HG03432 (cell line): ENCODE measurements around the gene CIRBP.

ENCODE experiments used
- ATAC-seq: cut with Tn5 transposase; IDR thresholded peaks from one replicate; pipeline ENCODE4 v1.9.1; 2021; ENCODE audit warnings: mild to moderate bottlenecking, moderate library complexity; ENCODE audit not compliant: unreplicated experiment

CIRBP gene

DNA sequence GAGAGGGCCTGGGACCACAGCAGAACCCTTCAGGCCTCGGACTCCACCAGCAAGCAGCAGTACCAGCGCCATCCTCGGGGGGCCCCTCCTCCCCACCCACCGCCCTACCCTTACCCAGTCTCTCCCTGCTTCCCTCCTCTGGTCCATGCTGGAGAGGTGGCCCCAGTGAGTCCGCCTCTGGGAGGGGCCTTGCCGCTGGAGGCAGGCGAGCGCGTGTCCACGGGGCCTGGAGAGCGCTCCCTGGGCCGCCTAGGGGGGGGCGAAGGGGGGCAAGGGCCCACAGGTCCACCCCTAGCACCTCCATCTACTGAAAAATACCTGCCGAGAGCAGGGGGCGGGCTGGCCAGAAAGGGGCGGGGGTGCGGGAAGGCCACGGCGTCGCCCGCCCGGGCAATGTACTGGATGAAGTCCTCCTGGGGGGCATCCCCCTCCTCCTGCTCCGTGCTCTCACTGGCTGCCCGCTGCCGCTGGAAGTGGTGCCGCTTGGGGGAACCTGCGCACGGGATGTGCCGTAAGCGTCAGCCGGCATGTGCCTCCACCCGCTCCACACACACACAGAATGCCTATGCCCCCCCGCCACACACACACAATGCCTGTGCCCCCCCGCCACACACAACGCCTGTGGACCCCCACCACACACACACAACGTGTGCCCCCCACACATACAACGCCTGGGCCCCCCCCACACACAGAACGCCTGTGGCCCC, 38.2 kb upstream of the CIRBP start:
- no peak for ATAC-seq

DNA sequence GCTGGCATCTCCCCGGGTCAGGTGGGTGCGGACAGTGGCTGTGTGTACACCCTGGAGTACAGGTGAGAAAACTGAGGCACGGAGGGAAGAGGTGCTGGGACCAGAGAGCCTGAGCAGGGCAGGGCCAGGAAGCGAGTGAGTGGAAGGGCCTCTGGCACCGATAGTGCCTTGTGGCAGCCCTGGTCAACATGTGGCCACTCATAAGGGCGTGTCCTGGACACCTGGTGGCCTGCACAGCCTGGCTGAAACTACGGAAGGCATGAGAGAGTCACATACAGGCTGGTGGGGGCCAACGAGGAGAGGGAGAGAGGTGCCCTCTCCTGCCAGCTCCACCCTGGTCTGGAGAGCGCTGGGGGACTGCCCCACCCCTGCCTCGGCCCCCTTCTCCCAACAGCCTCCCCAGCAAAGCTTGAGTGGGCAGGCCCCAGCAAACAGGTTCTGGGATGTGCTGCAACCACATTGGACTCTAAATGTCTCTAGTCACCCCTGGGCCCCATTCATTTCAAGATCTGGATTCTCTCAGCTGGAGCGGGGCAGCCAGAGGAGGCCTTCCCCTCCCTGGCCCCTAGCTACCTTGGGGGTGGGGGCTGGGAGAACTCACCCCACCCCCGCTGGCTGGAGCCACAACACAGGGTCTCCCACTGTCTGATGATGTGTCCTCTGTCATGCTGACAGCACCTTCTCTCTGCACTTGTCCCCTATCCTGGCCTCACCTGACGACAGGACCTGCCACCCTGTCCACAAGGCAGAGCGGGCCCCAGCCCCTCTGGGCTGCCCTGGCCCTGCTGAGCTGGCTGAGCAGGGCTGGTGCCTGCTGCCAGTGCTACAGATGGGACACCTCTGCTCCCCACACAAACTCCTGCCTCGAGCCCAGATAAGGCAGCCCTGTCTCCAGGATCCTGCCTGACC, 37.1 kb upstream of the CIRBP start:
- no peak for ATAC-seq

DNA sequence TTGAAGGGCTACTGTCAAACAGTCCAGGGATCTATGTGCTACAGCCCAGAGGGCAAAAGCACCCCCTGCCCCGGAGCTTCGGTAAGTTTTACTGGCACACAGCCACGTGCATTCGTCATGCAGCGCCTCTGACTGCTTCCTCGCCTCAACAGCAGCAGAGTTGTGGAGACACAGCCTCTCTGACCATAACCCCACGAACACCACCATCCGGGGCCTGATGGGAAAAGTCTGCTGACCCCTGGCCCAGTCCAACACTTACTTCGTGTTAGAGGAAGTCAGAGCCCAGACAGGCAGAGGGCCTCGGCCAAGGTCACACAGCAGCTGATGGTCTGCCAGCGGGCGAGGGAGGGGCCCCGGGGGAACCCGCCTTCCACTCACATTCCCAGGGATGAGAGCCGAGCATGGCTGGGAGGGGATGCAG, 36.5 kb upstream of the CIRBP start:
- no peak for ATAC-seq

DNA sequence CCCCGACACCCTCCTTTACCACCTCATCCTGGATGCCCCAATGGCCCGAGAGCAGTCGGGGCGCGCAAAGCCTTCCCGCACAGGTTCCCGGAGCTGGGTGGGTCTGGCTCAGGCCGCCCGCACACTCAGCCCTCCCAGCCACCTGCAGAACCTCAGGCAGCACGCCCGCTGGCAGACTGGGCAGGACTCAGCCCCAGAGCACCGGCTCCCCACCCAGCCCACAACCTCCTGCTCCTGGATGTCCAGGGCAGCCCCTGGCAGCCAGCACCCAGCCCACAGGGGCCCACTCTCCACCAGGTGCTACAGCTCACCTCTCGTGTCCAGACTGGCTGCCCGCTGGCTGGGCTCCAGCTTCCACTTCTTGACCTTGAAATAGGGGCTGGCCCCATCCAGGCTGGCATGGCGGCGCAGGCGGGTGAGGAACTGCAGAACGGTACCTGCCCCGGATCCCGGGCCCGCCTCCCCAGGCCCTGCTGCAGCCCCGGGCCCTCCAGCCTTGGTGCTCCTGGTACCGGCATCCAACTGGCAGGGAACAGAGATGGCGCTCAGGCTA, 35.9 kb upstream of the CIRBP start:
- ATAC-seq = no peak

DNA sequence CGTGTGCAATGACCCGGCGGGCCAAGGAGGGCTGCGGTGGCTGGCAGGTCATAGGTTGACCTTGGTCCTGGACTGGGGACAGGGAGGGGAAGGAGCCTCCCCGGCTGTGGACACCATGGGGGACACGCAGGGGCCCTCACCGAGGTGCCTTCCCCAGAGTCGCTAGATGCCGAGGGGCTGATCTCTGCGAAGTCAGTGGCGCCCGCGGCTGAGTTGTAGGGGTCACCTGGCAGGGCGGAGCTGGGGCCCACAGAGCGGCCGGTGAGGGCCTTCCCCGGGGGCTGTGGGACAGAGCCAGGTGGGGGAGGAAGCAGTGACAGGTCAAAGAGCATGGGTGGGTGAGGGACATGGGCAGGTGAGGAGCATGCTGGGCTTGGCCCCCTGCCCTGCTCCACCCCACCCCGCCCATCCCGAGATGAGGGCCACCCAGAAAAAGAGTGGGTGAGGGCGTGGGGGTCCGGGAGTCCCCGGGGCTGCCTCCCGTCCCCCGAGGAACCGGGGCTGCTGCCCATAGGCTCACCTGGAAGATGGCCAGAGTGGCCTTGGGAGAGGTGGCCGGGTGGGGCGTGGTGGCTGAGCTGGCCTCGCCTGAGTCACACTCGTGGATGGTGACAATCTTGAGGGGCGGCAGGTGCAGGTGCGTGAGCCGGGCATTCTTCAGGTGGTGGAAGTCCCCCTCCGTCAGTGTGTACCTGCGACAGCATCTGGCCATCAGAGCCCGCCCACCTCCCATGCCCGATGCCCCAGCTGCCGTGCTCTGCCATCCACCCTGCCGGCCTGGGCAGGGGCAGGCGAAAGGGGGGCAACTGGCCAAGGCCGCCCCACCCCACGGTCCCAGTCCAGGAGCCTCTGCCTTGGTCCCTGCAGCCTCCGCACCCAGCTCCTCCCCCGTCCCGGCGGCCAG, 34.8 kb upstream of the CIRBP start:
- ATAC-seq = no peak

DNA sequence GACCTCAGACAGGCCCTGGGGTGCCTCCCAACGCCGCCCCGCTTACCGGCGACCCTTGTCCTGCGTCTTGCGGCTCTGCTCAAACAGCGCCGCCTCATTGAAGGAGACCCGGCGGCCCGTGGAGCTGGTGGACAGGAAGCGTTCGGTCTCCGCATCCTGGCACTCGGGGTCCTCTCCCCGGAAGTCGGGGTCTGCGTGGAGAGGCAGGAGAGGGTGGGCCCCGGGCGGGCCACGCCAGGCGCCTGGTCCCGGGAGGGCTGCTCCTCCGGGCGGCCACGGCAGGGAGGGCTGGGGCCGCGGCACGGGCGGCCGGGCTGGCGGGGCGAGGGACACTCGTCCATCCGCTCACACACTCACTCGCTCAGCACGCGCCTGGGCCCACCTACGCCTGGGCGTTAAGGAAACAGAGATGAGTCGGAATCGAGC, 34.2 kb upstream of the CIRBP start:
- no peak for ATAC-seq

DNA sequence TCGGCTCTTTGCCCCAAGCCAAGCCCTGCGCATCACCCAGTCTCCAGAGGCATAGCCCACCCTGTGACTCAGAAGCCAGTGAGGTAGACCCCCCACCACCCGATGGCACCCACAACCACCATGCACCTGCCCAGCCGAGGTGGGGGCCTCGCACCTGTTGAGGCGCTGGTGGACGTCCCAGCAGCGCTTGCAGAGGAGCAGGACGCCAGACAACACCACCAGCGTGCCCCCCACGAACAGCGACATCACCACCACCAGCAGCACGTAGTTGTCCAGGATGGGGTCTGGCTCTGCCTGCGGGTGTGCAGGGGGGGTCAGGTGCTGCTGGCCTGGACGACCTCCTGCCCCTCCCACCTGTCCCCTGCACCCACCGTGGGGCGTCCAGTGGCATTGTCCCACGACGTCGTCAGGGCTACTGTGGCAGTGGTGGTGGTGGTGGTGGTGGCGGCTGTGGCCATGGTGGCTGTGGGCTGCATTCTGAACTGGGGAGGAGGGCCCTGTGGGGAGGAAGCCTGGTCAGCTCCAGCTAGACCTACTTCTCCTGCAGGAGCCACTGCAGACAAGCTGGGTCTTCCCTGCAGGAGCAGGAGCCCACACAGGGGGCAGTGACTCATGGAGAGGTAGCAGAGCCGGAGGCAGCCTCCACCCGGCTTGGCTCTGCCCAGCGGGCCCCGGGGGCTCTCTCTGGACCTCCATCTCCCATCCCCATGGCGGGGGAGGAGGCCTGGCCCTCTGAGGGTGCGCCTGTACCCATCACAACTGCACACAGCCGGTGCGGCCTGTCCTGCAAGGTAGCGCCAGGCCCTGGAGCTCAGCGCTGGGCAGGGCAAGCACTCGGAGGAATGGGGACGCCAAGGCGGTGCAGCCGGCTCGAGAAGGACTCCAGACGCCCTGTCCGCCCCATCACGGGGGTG, 33.2 kb upstream of the CIRBP start:
- ATAC-seq = no peak

DNA sequence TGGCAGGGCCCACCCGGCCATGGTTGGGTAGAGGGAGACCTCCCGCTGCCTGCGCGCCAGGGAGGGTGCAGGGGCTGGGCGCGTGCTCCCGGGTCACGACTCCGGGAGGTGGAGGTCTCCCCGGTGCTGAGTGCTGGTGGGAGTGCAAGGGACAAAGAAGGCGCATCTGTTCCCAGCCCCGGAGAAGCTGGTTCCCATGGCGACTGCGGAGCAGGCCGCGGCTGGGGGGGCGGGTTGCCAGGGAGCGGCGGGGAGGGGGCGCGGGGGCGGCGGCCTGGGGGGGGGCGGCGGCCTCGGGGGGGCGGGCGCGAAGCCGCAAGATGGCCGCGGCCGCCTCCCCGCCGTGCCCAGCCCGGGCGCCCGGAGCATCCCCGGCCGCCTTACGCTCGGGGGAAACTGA, 32.6 kb upstream of the CIRBP start:
- no peak for ATAC-seq

DNA sequence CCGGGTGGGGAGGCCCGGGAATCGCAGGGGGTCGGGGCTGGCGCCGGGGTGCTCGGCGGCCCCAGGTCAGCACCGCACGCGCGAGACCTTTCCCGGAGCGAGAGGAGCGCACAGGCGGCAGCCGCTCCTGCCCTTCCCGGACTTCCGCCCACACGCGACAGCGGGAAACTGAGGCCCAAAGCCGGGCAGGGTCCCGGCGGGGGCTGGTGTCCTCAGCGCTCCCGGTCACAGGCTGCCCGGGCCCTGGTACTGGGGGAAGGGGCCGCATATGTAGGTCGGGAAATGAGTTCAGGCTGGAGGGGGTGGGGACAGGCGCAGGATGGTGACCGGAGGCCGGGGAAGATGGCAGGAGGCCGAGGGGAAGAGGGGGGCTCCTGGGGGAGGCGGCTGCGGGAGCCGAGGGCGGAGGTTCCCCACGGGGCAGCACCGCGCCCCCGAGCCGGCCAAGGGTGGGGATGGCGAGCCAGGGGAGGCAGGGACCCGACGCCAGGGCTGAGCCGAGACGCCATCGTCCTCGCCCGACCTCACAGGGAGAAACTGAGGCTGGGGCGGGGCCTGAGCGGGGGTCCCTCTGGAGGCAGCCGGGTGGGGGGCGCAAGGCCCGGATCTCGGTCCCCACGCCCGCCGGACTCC, 32.0 kb upstream of the CIRBP start:
- no peak for ATAC-seq

DNA sequence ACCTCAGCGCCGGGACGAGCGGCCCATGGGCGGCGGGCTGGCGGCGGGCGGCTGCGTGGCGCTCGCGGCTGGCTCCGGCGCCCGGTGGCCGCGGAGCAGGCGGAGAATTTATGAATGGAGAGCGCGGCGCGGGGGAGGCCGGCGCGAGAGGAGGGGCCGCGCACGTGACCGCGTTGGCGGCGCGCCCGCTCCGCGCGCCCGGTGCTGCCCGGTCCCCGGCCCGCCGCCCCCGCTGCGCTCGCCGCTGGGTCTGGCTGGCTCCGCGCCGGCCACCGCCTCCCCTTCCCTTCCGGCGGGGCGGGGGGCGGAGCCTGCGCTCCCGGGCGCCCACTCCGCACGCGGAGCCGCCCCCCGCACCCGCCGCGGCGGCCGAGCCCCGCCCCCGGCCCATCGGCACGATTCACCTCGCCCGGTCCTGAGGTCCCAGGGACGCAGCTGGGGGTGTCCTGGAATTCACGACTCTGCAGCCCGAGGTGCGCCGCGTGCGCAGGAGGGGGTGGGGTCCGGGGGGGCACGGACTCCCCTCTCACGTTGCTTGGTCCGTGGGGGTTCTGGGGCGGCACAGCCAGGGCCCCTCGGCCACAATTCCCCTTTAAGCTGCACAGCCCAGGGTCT, 31.3 kb upstream of the CIRBP start, which contains the start of gene CBARP:
TSS of gene CBARP (minus strand) at position 252 of the 615 bp plus-strand sequence. CDS start 1,905 bp downstream, outside the sequence.
- no peak for ATAC-seq

DNA sequence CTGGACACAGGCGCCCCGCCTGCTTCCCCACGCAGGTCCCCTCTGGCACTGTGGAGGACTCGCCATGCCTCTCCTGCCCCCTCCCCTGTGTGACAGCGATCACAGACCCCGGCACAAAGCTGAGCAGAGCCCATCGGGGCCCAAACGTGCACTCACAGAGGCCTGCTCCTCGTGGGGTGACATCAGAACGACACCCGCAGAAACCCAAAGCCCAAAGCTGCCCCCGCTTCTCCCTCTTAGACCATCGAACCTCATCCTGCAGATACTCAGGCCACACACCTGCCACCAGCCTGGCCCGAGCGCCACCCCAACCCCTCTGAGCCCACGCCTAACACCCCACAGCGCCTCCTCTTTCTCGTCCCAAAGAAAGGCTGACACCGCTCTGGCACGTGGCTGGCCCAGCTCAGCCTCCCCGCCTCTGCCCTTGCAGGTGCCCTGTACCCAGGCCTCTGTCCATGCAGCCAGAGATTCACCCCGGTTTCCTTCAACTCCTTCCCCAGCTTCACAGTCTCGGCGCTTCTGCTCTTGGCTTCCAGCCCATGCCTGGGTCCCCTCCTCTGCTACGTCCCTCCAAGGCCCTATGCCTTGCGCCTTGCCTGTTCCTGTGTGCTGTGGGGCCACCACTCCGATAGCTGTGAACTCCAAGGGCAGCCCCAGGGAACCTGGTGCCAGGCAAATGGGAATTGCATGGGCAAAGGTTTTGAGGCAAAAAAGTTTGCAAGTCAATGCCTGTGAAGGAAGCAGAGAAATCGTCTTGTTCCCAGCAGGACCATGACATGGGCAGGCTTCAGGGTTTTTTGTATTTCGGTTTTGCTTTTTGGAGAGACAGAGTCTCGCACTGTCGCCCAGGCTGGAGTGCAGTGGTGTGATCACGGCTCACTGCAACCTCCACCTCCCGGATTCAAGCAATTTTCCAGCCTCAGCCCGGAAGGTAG, 30.5 kb upstream of the CIRBP start:
- ATAC-seq = no peak

DNA sequence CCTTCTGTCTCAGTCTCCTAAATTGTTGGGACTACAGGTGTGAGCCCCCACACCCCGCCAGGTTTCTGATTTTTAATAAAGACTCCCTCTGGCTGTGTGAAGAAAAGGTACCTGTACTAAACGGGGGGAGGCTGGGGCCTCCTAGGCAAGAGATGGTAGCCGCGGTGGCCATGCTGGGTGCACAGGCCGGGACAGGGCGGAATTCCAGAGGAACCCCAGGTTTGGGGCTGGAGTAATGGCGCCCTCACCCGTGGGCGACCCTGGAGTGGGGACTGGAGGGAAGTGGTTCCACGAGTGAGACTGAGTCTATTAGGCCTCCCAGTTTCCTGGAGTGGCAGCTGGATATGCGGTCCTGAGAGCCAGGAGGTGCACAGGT, 29.7 kb upstream of the CIRBP start:
- ATAC-seq = no peak

DNA sequence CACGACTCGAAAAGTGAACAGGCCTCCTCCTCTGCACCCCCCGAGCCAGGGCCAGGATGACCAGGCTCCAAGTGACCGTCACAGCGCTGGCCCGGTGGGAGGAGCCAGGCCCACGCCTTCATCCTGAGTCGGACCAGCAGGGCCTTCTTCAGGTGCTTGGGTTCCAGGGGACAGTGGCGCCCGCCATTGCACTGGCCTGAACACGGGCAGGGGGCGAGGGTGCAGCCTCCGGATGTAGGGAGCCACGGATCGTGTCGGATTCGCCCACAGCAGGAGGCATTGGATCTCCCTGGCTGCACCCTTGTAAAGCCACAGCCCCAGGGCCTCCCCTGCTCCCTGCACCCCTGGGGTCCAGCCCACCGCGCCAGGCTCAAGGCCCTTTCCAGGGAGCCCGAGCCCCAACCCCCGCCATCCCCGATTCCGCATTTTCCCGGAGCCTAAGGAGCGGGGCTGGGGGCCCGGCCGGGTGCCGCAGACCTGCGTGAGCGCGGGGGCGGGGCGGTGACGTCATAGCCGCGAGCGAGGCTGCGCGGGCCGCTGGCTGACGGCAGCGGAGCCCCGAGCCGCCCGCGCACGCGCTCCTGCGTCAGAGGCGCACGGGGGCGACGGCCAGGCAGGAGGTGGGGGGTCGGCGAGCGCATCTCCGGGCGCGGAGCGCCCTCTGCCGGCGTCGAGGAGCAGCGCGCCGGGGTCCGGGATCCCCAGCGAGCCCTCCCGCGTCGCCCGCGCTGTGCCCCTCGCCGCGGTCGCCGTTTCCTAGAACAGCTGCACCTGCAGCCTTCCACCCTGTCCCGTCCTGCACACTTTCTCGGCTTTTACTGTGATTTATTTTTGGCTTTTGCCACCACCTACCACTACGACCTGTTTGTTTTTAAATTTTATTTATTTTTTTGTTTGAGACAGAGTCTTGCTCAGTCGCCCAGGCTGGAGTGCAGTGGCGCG, 29.1 kb upstream of the CIRBP start:
- peak; percentile 28 for ATAC-seq

DNA sequence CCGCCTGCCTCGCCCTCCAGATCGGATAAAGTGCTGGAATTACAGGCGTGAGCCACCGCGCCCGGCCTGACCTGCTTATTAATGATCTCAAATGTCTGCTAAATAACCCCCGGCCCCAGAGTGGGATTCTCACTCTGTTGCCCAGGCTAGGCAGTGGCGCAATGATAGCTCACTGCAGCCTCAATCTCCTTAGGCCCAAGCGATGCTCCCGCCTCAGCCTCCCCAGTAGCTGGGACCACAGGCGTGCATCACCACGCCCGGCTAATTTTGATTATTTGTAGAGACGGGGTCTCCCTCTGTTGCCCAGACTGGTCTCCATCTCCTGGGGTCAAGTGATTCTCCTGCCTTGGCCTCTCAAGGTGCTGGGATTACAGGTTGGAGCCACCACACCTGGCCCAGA, 28.2 kb upstream of the CIRBP start:
- ATAC-seq = no peak

DNA sequence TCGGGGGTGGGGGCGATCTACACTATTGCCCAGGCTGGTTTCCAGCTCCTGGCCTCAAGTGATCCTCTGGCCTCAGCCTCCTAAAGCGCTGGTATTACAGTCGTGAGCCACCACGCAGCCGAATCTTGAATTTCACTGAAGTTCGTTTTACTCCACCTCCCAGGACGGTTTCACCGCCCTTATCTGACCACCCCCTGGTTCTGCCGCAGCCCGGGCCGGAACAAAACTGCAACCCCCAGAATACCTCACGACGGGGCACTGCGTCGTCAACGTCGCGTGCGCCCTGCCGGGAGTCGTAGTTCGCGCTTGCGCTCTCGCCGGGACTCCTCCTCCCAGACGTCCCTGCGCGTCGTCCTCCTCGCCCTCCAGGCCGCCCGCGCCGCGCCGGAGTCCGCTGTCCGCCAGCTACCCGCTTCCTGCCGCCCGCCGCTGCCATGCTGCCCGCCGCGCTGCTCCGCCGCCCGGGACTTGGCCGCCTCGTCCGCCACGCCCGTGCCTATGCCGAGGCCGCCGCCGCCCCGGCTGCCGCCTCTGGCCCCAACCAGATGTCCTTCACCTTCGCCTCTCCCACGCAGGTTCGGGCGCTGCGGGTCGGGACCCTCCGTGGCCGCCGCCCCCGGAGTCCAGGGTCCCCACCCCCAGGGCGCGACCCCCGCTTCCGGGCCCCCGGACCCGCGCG, 27.6 kb upstream of the CIRBP start, which contains the start of gene ATP5F1D:
TSS of gene ATP5F1D (plus strand) at position 335 of the 679 bp plus-strand sequence. CDS start at position 435, 100 bp downstream.
- ATAC-seq = peak; percentile 60
